HG03575 (cell line): ENCODE measurements around the gene KIF6.

Source experiments
- ATAC-seq: cut with Tn5 transposase; IDR thresholded peaks from one replicate; pipeline ENCODE4 v1.9.1; 2021; ENCODE audit not compliant: unreplicated experiment, insufficient number of reproducible peaks, low FRiP score; ENCODE audit errors: extremely low read depth

Gene KIF6

DNA sequence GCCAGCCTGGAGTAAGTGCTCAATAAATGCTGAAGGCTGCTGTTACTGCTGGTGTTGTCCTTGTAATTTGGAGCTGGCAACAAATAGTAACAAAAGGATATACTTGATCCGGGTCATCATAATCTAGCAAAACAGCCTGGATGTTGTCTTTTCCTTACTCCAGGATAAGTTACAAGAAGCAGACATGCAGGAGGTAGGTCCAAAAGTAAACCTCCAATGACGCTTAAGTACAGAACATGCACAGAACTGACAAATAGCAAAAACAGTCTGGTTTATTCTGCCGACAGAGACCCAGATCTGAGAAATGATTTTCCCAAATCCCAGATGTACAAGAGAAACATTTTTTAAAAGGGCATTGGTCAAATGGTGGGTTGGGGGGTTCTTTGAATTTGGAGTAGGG, 309.7 kb downstream of the KIF6 start:
- ATAC-seq: no peak

- no peak for ATAC-seq
These were observed 313.7 kb downstream of the KIF6 start for GRCh38 chr6:39411465-39411864.

DNA sequence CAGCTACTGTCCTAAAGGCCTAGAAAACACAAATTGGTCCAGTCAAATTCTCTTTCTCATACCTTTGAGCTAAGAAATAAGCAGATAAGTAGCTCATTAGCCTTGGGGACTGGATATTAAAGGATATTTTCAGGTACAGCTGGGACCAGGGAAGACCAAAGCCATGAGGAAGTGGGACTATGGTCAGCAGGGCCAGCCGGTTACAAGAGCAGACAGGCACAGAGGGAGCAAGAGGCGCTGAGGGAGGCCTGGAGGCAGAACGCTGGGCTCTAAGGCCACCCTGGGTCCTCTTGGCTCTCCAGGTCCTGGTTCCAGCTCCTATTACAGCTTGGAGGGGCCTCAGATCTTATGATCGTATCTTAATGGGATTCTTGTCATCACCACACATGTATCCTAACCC, 314.2 kb downstream of the KIF6 start:
- ATAC-seq: no peak

GRCh38 chr6:39409889-39410288, 315.3 kb downstream of the KIF6 start:
- no peak for ATAC-seq

DNA sequence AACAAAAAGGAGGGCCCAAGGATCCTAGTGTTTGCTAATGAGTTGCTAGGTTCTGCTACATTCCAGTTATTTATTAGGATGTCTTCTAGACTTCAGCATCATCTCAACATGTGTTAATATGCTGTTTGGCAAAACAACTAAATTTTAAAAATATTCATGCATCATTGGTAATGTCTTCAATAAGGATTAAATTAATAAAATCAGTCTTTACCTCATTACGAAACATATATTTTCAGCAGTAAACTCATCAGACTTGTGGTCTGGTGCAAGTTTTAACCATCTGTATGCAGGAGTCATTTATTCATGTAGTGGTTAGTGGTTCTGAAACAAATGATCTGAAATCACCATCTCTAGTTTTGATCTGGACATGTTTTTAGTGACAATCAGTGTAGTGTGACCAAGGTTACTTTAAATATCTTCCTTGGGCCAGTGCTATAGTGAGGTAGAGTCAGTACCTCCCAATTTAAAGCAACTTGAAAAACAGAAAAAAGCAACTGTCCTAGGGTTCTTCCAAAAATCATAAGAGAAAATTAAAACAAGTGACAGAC, 317.7 kb downstream of the KIF6 start:
- peak; percentile 63 for ATAC-seq

DNA sequence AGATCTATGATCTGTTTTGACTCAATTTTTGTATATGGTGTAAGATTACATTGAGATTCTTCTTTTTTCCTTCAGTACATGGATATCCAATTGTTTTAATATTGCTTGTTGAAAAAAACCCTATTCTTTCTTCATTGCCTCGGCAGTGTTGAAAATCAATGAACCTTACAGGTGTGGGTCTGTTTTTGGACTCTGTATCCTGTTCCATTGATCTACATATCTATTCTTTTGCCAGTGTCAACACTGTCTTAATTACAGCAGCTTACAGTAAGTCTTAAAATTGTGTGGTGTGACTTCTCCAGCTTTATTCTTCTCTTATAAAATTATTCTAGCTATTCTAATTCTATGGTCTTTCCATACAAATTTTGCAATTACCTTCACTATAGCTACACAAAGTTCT, 320.9 kb downstream of the KIF6 start:
- ATAC-seq: no peak

DNA sequence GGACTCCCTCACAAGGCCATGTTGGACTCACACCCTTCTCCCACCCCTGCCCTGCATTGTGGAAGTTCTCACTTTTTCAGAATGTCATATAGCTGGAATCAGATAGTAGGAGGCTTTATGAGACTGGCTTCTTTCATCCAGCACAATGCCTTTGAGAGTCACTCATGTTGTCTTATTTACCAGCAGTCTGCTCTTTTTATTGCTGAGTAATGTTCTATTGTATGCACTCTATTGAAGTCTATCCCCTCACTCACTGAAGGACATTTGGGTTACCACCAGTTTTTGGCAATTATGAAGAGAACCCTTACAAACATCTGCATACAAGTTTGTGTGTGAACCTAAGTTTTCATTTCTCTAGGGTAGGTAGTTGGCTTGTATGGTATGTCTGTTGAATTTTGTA, 321.9 kb downstream of the KIF6 start:
- no peak for ATAC-seq

- ATAC-seq: no peak
These were observed 322.9 kb downstream of the KIF6 start for GRCh38 chr6:39402239-39402751.

DNA sequence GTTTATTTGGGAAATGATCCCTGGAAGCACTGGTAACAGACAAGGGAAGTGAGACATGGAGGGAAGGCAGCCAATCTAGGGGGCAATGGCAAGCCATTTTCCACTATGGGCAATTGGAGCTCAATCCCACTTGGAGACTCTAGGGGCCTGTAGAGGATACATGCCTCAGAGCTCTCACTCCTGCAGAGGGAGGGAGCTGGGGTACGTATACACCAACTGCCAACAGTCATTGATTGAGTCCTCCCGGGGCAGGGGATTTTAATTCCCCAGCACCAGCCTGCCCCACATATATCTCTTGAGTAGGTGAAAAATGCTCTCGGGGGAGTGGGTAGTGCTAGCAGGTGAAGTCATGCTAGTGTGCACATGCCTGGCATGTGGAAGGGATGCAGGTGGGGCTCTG, 323.8 kb downstream of the KIF6 start:
- ATAC-seq: no peak

GRCh38 chr6:39400026-39400425, 325.2 kb downstream of the KIF6 start:
- ATAC-seq: no peak

DNA sequence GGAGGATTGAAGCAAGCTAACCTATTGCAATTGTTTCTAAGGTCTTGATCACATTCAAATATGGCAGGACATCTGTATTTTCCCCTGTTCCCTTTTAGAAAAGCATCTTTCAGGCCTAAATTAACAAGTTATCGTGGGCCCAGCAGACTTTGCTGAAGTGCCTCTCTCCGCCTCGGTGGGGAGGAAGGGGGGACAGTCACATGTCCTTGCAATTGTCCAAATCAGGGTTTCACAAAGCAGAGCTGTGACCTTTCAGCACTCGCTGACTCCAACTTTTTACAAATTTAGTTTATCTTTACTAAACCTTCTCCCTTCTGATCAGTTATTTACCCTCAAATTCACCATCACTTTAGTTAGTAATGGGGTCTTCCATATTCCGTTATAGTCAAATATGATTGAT, 328.4 kb downstream of the KIF6 start:
- ATAC-seq: no peak

DNA sequence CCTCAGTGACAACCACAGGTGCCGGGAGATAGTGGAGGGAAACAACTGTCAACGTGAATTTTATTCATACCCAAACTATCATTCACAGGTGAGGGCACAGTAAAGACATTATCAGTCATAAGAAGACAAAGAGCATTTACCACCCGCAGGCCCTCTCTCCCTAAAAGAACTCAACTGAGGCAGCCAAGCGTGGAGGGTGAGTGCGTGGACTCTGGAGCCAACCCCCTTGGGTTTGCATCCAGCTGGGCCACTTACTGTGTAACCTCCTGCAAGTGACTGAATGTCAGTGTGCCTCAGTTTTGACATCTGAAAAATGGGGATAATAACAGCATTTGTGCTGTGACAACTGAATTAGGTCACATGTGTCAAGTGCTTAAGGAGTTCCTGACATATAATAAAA, 332.1 kb downstream of the KIF6 start:
- no peak for ATAC-seq

DNA sequence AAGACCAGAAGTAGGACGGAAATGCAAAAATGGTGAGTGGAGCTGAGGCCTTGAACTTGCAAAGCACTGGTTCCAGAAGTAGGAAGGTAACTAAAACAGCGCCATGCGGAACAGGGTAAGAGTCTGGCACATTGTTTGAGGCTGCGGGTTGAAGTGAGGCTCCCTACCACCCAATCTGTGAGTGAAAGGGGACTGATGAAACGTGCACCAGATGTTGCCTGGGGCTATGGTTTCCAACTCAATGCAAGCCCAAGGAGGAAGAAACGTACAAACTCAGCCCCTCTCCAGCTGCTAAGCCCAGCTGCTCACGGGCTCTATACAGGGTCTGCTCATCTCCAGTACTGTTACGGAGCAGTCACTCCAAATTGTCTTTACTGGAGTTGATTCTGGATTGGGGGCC, 334.0 kb downstream of the KIF6 start:
- ATAC-seq: no peak

DNA sequence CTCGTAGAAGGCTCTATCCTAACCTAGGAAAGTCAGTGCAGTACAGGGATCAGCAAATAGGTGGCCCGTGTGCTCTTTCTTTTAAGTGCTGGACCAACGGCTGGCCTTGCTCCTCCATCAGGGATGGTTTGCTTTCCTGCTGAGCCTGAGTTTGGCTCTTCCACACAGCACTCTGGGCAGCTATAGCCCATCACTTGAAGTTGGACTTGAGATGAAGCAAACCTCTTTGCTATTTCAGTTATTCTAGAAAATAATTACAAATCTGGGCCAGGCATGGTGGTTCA, 335.8 kb downstream of the KIF6 start:
- no peak for ATAC-seq

GRCh38 chr6:39388606-39389483, 336.4 kb downstream of the KIF6 start:
- no peak for ATAC-seq

GRCh38 chr6:39387785-39388184, 337.4 kb downstream of the KIF6 start:
- no peak for ATAC-seq

- ATAC-seq: no peak
These were observed 338.7 kb downstream of the KIF6 start for GRCh38 chr6:39386487-39386886.

GRCh38 chr6:39381550-39382140, 343.6 kb downstream of the KIF6 start:
- ATAC-seq: no peak

- ATAC-seq: no peak
These were observed 344.2 kb downstream of the KIF6 start for GRCh38 chr6:39380837-39381549.

- no peak for ATAC-seq
These were observed 346.2 kb downstream of the KIF6 start for GRCh38 chr6:39378960-39379425.
